ENCODE results near the gene SPAG9. TPM values are rescaled to one million over a fixed set of nuclear protein-coding genes. Genes with fewer than 3 reads are reported as not detected.
A peak's percentile ranks its signal among the peaks of the same experiment; 100 is the strongest.
"Not testable (repeated sequence)": the region's sequence is repeated elsewhere in the genome, so short reads cannot be mapped to it uniquely, and the experiment has no call there.

Gene SPAG9
- total and polyA plus RNA-seq, 2 donors (not counting 1 experiment from before 2014, with no cell fraction given), result 8.6 to 64.1 TPM

GRCh38 chr17:51124640-51125503, 4.2 kb upstream of the SPAG9 start:
- Histone ChIP-seq H3K27me3 (replicated peaks in 1 of 4; ENCODE audit: control extremely low read depth in 1 of 4, control insufficient read depth in 3 of 4, insufficient read depth in 4 of 4, low read length in 3 of 4) (no peaks in the 10 kb centered on the region), H4K20me1 (ENCODE audit: control insufficient read depth, insufficient read depth, low read length, poor library complexity, severe bottlenecking) (no peaks in the 10 kb centered on the region), H3K9me3 (ENCODE audit: control extremely low read depth in 1 of 3, control insufficient read depth in 2 of 3, insufficient read depth in 1 of 3, low read length in 2 of 3) (no peaks in the 10 kb centered on the region), H3K4me1 (ENCODE audit: control insufficient read depth in 2 of 2, insufficient read depth in 2 of 2, low read length in 2 of 2) (peaks cover 11 to 13% of the 10 kb centered on the region in 2 donors), H3K36me3 (replicated peaks in 1 of 2; ENCODE audit: control extremely low read depth in 1 of 2, control insufficient read depth in 1 of 2, extremely low read depth in 1 of 2, insufficient read depth in 2 of 2, low read length in 1 of 2) (no peaks in the 10 kb centered on the region), H3K79me2 (ENCODE audit: control insufficient read depth, insufficient read depth, low read length) (peaks cover 6% of the 10 kb centered on the region), H3K9ac (ENCODE audit: low read length) (no peak overlapping the region), H3K27ac (ENCODE audit: low read length in 2 of 2) (no peak overlapping the region), H2AFZ (ENCODE audit: insufficient read depth, low read depth, low read length, poor library complexity, severe bottlenecking) (no peak overlapping the region), H3K4me3 (ENCODE audit: control extremely low read depth in 1 of 5, extremely low read depth in 1 of 5, insufficient read depth in 1 of 5, low read depth in 2 of 5, low read length in 4 of 5) (no peak overlapping the region), H3K4me2 (replicated peaks; ENCODE audit: low read depth, low read length, poor library complexity, severe bottlenecking) (no peak overlapping the region)
- no peak overlapping the region for H3K4me3 Mint-ChIP-seq
- ChIA-PET POLR2A (no interaction called here), CTCF (interaction anchor here (1.4 kb wide), 1 partner anchor 29 kb away, joined by 6 read pairs; the partner anchor contains the start of gene NME1)
- ATAC-seq (ENCODE audit: low read depth), result no peak
- peaks cover 17% of the 10 kb centered on the region for H3K4me1 Mint-ChIP-seq
- H3K9me3 Mint-ChIP-seq (ENCODE audit: insufficient read depth), result no peaks in the 10 kb centered on the region
- H3K27me3 Mint-ChIP-seq, result no peaks in the 10 kb centered on the region
- intact Hi-C loops (cut with micrococcal nuclease), result loop anchor here (5.0 kb wide), 1 partner anchor 42 kb away; the partner anchor contains the start of gene NME2
- TF ChIP-seq CTCF (IDR thresholded peaks at IDR 0.05), result no peak
- TF ChIP-seq EZH2 (IDR thresholded peaks at IDR 0.05; ENCODE audit: borderline replicate concordance, insufficient read depth, low read depth, low read length, poor library complexity, severe bottlenecking), result no peak
- no peak overlapping the region for H3K27ac Mint-ChIP-seq
- WGBS (ENCODE audit: insufficient coverage), result 86% methylated on average over 1 of the region's 5 CpGs
- no peak for DNase-seq

- peak overlapping the region; percentile 99 for H3K27ac Mint-ChIP-seq
- H3K9ac ChIP-seq (ENCODE audit: low read length); H3K9me3 Mint-ChIP-seq (ENCODE audit: insufficient read depth); H3K27ac ChIP-seq (ENCODE audit: low read length in 2 of 2); ATAC-seq (ENCODE audit: low read depth); H3K9me3 ChIP-seq (ENCODE audit: control extremely low read depth in 1 of 3, control insufficient read depth in 2 of 3, insufficient read depth in 1 of 3, low read length in 2 of 3); H3K36me3 ChIP-seq (replicated peaks in 1 of 2; ENCODE audit: control extremely low read depth in 1 of 2, control insufficient read depth in 1 of 2, extremely low read depth in 1 of 2, insufficient read depth in 2 of 2, low read length in 1 of 2); DNase-seq; H3K27me3 Mint-ChIP-seq; POLR2A ChIA-PET; H3K27me3 ChIP-seq (replicated peaks in 1 of 4; ENCODE audit: control extremely low read depth in 1 of 4, control insufficient read depth in 3 of 4, insufficient read depth in 4 of 4, low read length in 3 of 4); H3K4me3 ChIP-seq (ENCODE audit: control extremely low read depth in 1 of 5, extremely low read depth in 1 of 5, insufficient read depth in 1 of 5, low read depth in 2 of 5, low read length in 4 of 5); H3K4me2 ChIP-seq (replicated peaks; ENCODE audit: low read depth, low read length, poor library complexity, severe bottlenecking): not testable (repeated sequence)
- 95% methylated on average over 4 of the region's 10 CpGs for WGBS (ENCODE audit: insufficient coverage)
- H4K20me1 ChIP-seq (ENCODE audit: control insufficient read depth, insufficient read depth, low read length, poor library complexity, severe bottlenecking), result peaks cover 13% of the 10 kb centered on the region
- H3K4me1 ChIP-seq (ENCODE audit: control insufficient read depth in 2 of 2, insufficient read depth in 2 of 2, low read length in 2 of 2), result peaks cover 27% of the 10 kb centered on the region in 2 donors
- peaks cover 29% of the 10 kb centered on the region for H3K79me2 ChIP-seq (ENCODE audit: control insufficient read depth, insufficient read depth, low read length)
- peaks cover 39% of the 10 kb centered on the region for H3K4me1 Mint-ChIP-seq
- H3K4me3 Mint-ChIP-seq, result peak overlapping the region; percentile 44
- CTCF ChIA-PET, result interaction anchor here (0.7 to 2.6 kb wide), 7 partner anchors 10 to 123 kb away, joined by 3 to 10 read pairs (median 3); partner anchors contain the start of gene NME1
- peak overlapping the region; percentile 69 for H2AFZ ChIP-seq (ENCODE audit: insufficient read depth, low read depth, low read length, poor library complexity, severe bottlenecking)
- intact Hi-C loops (cut with micrococcal nuclease), result loop anchor here (5.0 kb wide), 1 partner anchor 45 kb away; the partner anchor contains the start of gene NME2
These were observed 1.9 kb upstream of the SPAG9 start for GRCh38 chr17:51122473-51123115.

All from B cell (primary cell).